Calu3 (cell line): ENCODE data around the gene PHLDA3. TPM values are rescaled to one million over a fixed set of nuclear protein-coding genes. Genes with fewer than 3 reads are reported as not detected.

Source experiments
- BruUV-seq: library from RNA; stranded (reverse); fragments of 400-500 nt; replicated peaks from 2 replicates; lab custom pipeline; 2021; lab: Mats Ljungman, UMichigan
- CTCF ChIA-PET: fragments of 300-600 bp; sonication (Branson Sonifier 250); formaldehyde crosslinking; loops from one replicate; lab custom pipeline; 2022; ENCODE audit warnings: antibody characterized with exemption; lab: Charles Lee
- DNase-seq: peaks from one replicate; pipeline ENCODE4 v3.0.0; 2022
- H3K27ac Mint-ChIP-seq: one replicate; pipeline ENCODE4 v1.8.0; 2022; ENCODE audit warnings: mixed read lengths; ENCODE audit not compliant: unreplicated experiment
- H3K27me3 Mint-ChIP-seq: one replicate; pipeline ENCODE4 v1.8.0; 2022; ENCODE audit warnings: mixed read lengths; ENCODE audit not compliant: unreplicated experiment
- H3K36me3 Mint-ChIP-seq: one replicate; pipeline ENCODE4 v1.8.0; 2022; ENCODE audit warnings: mild to moderate bottlenecking, moderate library complexity, mixed read lengths; ENCODE audit not compliant: insufficient read depth, unreplicated experiment
- H3K4me1 Mint-ChIP-seq: one replicate; pipeline ENCODE4 v1.8.0; 2022; ENCODE audit warnings: mild to moderate bottlenecking, low read depth, mixed read lengths; ENCODE audit not compliant: unreplicated experiment
- H3K4me3 Mint-ChIP-seq: one replicate; pipeline ENCODE4 v1.8.0; 2022; ENCODE audit warnings: mild to moderate bottlenecking, low read depth, moderate library complexity, mixed read lengths; ENCODE audit not compliant: unreplicated experiment
- H3K9me3 Mint-ChIP-seq: one replicate; pipeline ENCODE4 v1.8.0; 2022; ENCODE audit warnings: low read depth, mixed read lengths; ENCODE audit not compliant: unreplicated experiment
- intact Hi-C: fragments of 100-400 bp; cut with micrococcal nuclease; formaldehyde crosslinking; loops from one replicate; pipeline ENCODE4 v1.10.0; 2022; ENCODE audit not compliant: unreplicated experiment
- total RNA-seq: library from RNA; stranded (reverse); gene quantifications from 2 replicates; pipeline ENCODE4 v1.2.3, GENCODE V29; 2022
- TF ChIP-seq, protein P1 (sequence below): fragments of 200-600 bp; IDR thresholded peaks from one replicate; pipeline ENCODE4 v1.8.0; 2022; ENCODE audit warnings: antibody characterized with exemption; ENCODE audit not compliant: unreplicated experiment

The PHLDA3 gene
- total RNA-seq, 1 experiment from 2014 or later = 31.1 TPM

DNA sequence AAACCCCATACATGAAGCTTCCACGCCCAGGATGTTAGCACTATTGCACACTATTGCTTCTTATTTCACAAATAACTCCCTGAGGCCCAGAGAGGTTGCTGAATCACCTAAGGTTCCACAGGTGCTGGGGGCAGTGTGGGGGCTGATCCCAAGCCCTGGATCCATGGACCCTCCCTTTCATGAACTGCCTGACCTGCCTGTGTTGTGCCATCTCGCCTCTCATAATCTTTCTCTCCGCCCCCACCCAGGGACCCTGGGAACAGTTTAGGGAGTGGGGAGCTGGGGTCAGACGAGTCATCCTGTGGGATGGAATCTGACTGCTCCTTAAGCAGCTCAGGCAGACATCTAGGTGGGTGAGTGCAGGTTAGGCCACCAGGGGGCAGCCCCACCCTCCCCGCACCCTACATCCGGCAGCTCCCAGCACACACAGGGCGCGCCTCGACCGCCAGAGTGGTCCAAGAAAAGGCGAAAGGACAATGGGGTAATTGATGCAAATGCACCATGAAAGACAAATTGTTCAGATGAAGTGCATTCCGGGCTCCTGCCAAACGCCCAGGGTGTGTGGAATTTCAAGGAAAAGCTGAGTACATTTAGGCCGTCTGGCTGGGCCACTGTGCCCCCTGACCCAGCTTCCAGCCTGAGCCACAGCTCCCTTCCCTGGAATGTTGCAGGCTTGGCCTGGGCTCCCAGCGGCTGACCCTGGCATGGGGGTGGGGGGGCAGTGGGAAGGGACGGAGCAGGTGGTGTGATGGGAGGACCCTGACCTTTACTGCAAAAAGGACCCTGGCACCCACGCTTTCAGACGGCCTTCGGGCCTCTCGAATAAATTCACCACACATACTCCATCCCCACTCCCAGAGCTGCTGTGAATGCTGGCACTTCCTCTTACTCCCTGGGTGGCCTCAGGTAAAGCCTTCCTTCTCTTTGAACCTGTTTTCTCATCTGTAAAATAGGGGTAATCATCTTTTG lies 20.8 kb downstream of the PHLDA3 start:
- Mint-ChIP-seq H3K27ac (peak overlapping the region; percentile 29), H3K9me3 (no peaks in the 10 kb centered on the region), H3K4me1 (peaks cover 46% of the 10 kb centered on the region), H3K27me3 (no peaks in the 10 kb centered on the region), H3K36me3 (peaks cover 8% of the 10 kb centered on the region), H3K4me3 (no peak overlapping the region)
- intact Hi-C loops = loop anchor here (1.0 kb wide), 2 partner anchors 32 to 65 kb away; no protein-coding TSS in a partner anchor
- DNase-seq = peak; percentile 88
- TF ChIP-seq, protein P1, sequence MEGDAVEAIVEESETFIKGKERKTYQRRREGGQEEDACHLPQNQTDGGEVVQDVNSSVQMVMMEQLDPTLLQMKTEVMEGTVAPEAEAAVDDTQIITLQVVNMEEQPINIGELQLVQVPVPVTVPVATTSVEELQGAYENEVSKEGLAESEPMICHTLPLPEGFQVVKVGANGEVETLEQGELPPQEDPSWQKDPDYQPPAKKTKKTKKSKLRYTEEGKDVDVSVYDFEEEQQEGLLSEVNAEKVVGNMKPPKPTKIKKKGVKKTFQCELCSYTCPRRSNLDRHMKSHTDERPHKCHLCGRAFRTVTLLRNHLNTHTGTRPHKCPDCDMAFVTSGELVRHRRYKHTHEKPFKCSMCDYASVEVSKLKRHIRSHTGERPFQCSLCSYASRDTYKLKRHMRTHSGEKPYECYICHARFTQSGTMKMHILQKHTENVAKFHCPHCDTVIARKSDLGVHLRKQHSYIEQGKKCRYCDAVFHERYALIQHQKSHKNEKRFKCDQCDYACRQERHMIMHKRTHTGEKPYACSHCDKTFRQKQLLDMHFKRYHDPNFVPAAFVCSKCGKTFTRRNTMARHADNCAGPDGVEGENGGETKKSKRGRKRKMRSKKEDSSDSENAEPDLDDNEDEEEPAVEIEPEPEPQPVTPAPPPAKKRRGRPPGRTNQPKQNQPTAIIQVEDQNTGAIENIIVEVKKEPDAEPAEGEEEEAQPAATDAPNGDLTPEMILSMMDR = peak; percentile 91
- no TSS peak for BruUV-seq
- CTCF ChIA-PET = interaction anchor here (0.6 to 6.3 kb wide), 16 partner anchors 9 to 1425 kb away, joined by 3 to 149 read pairs (median 5); partner anchors contain the start of gene PHLDA3

GRCh38 chr1:201445310-201445709 lies 23.7 kb downstream of the PHLDA3 start:
- TF ChIP-seq, protein P1 = no peak
- Mint-ChIP-seq H3K9me3 (peaks cover 3% of the 10 kb centered on the region), H3K36me3 (peaks cover 8% of the 10 kb centered on the region), H3K27me3 (no peaks in the 10 kb centered on the region), H3K27ac (no peak overlapping the region), H3K4me1 (peaks cover 46% of the 10 kb centered on the region), H3K4me3 (no peak overlapping the region)
- no TSS peak for BruUV-seq
- DNase-seq = no peak
- CTCF ChIA-PET = interaction anchor here (1.0 to 3.4 kb wide), 3 partner anchors 10 to 67 kb away, joined by 4 to 51 read pairs (median 4); no protein-coding TSS in a partner anchor
- intact Hi-C loops = no loop called here

DNA sequence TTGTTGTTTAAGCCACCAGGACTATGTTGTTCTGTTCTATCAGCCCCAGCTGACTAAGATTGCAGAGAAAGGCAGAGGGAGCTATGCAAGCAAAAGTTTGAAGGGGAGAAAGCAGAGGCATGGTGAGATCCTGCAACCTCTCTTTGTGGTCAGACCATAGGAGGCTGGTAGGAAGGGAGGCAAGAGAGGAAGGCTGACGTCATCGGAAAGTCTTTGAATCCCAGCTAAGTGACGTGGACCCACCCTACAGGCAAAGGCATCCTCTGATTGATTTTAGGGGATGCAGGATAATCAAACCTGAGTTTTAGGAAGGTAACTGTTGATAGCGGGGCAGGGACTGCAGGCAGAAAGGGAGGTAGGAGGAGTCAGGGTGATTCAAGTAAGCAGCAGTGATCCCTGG lies 24.2 kb downstream of the PHLDA3 start:
- no TSS peak for BruUV-seq
- TF ChIP-seq, protein P1 = no peak
- DNase-seq = no peak
- peaks cover 3% of the 10 kb centered on the region for H3K9me3 Mint-ChIP-seq
- H3K27me3 Mint-ChIP-seq = no peaks in the 10 kb centered on the region
- intact Hi-C loops = no loop called here
- peaks cover 42% of the 10 kb centered on the region for H3K4me1 Mint-ChIP-seq
- CTCF ChIA-PET = interaction anchor here (1.0 to 1.6 kb wide), 3 partner anchors 9 to 36 kb away, joined by 4 read pairs; no protein-coding TSS in a partner anchor
- H3K27ac Mint-ChIP-seq = no peak overlapping the region
- peaks cover 8% of the 10 kb centered on the region for H3K36me3 Mint-ChIP-seq
- H3K4me3 Mint-ChIP-seq = no peak overlapping the region

GRCh38 chr1:201443747-201444146 lies 25.2 kb downstream of the PHLDA3 start:
- CTCF ChIA-PET = interaction anchor here (0.6 kb wide), 1 partner anchor 16 kb away, joined by 3 read pairs; no protein-coding TSS in a partner anchor
- Mint-ChIP-seq H3K4me3 (no peak overlapping the region), H3K9me3 (peaks cover 3% of the 10 kb centered on the region), H3K4me1 (peaks cover 32% of the 10 kb centered on the region), H3K27me3 (no peaks in the 10 kb centered on the region), H3K27ac (no peak overlapping the region), H3K36me3 (peaks cover 5% of the 10 kb centered on the region)
- BruUV-seq = no TSS peak
- no peak for DNase-seq
- TF ChIP-seq, protein P1 = no peak
- intact Hi-C loops = no loop called here
